HG03439 (cell line): ENCODE measurements around the gene AK5.
A peak's percentile ranks its signal among the peaks of the same experiment; 100 is the strongest.

Experiments used
- ATAC-seq: cut with Tn5 transposase; IDR thresholded peaks from one replicate; pipeline ENCODE4 v1.9.1; 2021; ENCODE audit warnings: mild to moderate bottlenecking, moderate library complexity; ENCODE audit not compliant: unreplicated experiment

AK5 gene

GRCh38 chr1:77536813-77537212 is 255.0 kb downstream of the AK5 start:
- no peak for ATAC-seq

GRCh38 chr1:77538956-77539518 is 257.2 kb downstream of the AK5 start:
- ATAC-seq = no peak

- ATAC-seq = no peak
These were observed 257.8 kb downstream of the AK5 start for GRCh38 chr1:77539519-77540142.

GRCh38 chr1:77540501-77541161 is 258.8 kb downstream of the AK5 start:
- ATAC-seq = peak; percentile 56

GRCh38 chr1:77541162-77541545 is 259.3 kb downstream of the AK5 start:
- no peak for ATAC-seq

GRCh38 chr1:77542813-77543420 is 261.1 kb downstream of the AK5 start:
- no peak for ATAC-seq

GRCh38 chr1:77543822-77544448 is 262.1 kb downstream of the AK5 start:
- ATAC-seq = no peak

GRCh38 chr1:77544845-77545244 is 263.0 kb downstream of the AK5 start:
- ATAC-seq = no peak

GRCh38 chr1:77545970-77546369 is 264.2 kb downstream of the AK5 start:
- ATAC-seq = no peak

GRCh38 chr1:77546890-77547289 is 265.1 kb downstream of the AK5 start:
- no peak for ATAC-seq

GRCh38 chr1:77548285-77548684 is 266.5 kb downstream of the AK5 start:
- ATAC-seq = no peak

GRCh38 chr1:77550135-77550534 is 268.3 kb downstream of the AK5 start:
- no peak for ATAC-seq

GRCh38 chr1:77552626-77553025 is 270.8 kb downstream of the AK5 start:
- ATAC-seq = no peak

- no peak for ATAC-seq
These were observed 271.9 kb downstream of the AK5 start for GRCh38 chr1:77553568-77554291.

GRCh38 chr1:77556045-77556444 is 274.2 kb downstream of the AK5 start:
- no peak for ATAC-seq

GRCh38 chr1:77557053-77557452 is 275.2 kb downstream of the AK5 start:
- ATAC-seq = no peak

GRCh38 chr1:77558591-77559164 is 276.9 kb downstream of the AK5 start:
- ATAC-seq = no peak

- ATAC-seq = no peak
These were observed 278.9 kb downstream of the AK5 start for GRCh38 chr1:77560741-77561140.

- no peak for ATAC-seq
These were observed 280.9 kb downstream of the AK5 start for GRCh38 chr1:77562596-77563150.

- no peak for ATAC-seq
These were observed 283.5 kb downstream of the AK5 start for GRCh38 chr1:77565321-77565720.
